ENCODE results near the gene HMGB4. TPM values are rescaled to one million over a fixed set of nuclear protein-coding genes. Genes with fewer than 3 reads are reported as not detected.

The HMGB4 gene, protein sequence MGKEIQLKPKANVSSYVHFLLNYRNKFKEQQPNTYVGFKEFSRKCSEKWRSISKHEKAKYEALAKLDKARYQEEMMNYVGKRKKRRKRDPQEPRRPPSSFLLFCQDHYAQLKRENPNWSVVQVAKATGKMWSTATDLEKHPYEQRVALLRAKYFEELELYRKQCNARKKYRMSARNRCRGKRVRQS
- total RNA-seq (2014; rRNA removed; shearing (Covaris generic)), result not detected in 2 replicates
- polyA plus RNA-seq (2015; cell fraction: cytosol; rRNA removed), result not detected in 2 replicates
- not detected in 2 replicates for polyA plus RNA-seq (2015; cell fraction: nucleus; rRNA removed)

DNA sequence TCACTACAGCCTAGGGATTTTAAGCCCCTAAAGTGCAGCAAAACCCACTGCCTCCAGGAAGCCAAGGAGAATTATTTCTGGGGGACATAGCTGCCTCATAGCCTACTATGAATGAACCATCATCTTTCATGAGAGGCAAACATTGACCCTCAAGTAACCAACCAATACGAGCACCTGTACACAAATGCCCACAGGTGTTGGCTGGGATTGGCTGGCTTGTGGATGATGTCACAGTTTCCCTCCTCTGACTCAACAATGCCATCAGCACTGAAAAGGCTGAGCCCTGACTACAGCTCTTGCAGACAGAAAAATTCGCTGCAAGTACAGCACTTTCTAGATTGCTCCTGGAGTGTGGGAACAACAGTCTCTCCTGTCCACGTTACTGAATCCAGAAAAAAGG is at the start of gene HMGB4:
HMGB4 (plus strand) TSS at position 301 of the 400 bp plus-strand sequence. CDS start 113 bp downstream, outside the sequence.
- DNase-seq (ENCODE audit: low read depth), result no peak

DNA sequence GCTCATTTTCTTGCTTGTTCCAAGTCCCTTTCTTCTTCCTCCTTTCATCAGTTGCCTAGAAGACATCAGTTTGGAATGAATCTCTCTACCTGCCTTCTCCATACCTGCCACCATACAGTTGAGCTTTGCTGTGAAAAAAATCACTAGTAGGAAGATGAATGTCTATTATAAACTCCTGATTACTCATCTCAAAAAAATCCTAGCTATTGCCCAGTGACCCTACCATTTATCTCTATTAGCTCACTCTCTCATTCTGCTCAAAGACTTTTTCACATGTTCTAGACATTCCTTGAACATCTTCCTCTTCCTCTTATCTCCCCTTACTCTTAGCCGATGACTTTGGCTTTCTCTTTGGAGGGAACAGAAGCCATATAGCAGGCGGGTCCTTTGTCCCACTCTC is 49.7 kb upstream of the HMGB4 start:
- DNase-seq (ENCODE audit: low read depth), result peak; percentile 43

- DNase-seq (ENCODE audit: low read depth), result peak; percentile 64
These were observed 48.8 kb upstream of the HMGB4 start for GRCh38 chr1:33815061-33815460.

GRCh38 chr1:33818071-33818470 is 45.8 kb upstream of the HMGB4 start:
- DNase-seq (ENCODE audit: low read depth), result no peak

DNA sequence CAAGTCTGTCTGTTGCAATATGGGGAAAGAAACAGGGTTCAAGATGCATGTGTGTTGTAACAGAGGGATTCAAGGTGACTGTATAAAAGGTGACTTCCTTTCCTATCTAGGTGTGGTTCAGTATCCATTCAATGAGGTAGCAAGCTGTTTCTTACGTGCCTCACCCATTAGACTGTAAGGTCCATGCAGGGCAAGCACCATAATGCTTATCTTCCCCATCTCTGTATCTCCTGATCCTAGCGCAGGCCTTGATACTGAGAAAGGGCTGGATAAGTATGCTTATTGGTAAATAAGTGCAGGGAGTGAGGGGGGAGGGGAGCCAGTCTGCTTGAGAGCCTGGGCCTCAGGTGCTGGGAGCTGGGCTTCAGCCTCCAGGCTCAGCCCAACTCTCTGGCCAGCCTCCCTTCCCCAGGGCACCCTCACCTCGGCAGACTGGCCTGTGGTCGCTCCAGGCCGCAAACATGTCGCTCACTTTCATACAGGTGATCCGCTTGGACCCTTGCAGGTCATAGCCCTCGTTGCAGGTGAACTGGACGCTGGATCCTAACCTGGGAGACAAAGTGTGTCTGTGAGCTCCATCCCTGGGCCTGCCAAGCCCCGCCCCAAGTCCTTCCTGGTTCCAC is 44.5 kb upstream of the HMGB4 start:
- DNase-seq (ENCODE audit: low read depth), result no peak

DNA sequence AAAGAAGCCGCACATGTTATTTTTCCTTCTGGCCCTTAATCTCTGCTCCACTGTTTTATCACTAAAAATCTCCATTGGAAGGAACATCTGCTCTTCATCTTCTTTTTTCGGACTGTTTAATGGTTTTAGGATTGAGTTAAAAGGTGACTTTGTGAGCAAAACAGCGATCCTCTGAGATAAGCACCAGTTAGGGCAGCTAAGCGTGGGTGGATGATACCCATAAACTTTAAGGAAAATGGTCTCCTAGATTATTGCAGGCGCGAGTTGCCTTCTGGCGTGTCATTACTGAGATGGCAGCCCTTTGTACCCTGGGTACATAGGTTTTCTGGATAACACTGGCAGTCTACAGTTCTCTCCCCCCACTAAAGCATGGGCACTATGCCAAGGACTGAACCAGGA is 44.0 kb upstream of the HMGB4 start:
- no peak for DNase-seq (ENCODE audit: low read depth)

DNA sequence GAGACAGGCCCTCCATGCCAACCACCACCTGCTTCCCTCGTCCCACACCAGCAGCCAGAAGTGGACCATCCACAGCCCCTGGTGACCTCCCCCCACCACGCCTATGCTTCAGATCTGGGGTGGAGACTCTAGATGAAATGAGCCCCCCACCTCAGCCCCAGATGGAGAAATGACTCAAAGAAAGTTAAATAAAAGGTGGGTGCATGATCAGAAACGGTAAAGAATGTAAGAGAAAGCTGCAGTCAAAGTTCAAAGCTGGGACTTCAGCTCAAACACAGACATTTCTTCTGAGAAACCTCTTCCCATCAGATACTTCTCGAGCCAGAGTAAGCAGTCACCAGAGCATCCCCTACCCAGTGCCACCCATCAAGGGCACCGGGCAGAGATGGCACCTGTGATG is 43.1 kb upstream of the HMGB4 start:
- DNase-seq (ENCODE audit: low read depth), result no peak

DNA sequence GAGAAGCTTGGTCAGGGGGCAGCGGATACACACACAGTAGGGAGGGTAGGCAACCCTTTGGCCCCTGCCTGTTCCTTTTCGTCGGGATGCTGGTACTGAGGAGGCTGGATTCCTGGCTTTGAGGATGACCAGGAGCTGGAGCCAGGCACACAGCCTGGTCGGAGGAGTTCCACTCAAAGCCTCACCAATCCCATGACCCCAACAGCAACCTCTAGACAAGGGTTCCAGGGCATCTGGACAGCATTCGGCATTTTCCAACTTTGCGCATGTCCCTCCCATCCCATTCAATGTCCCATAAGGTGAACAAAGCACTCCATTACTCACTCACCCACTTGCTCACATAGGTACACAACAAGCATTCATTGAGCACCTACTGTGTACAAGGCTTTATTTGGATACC is 42.6 kb upstream of the HMGB4 start:
- no peak for DNase-seq (ENCODE audit: low read depth)

GRCh38 chr1:33822396-33822795 is 41.5 kb upstream of the HMGB4 start:
- no peak for DNase-seq (ENCODE audit: low read depth)

- no peak for DNase-seq (ENCODE audit: low read depth)
These were observed 40.5 kb upstream of the HMGB4 start for GRCh38 chr1:33823401-33823800.

DNA sequence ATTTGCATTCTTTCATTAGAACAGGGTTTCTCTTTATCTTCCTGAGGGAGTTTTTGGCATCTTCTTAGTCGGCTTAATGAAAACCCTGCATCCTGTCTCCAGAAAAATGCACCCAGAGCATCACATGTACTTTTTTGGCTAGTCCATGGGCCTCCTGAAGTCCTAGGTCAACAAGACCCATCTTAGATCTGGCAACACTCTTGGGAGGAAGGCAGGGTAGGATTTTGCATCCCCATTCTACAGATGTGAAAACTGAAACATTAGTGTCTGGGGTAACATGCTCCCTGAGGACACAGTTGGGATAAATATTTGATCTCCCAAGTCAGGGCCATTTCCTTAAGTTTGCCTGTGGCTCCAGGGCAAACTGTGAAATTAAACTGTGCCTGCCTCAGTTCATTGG is 40.0 kb upstream of the HMGB4 start:
- DNase-seq (ENCODE audit: low read depth), result no peak

GRCh38 chr1:33824321-33824720 is 39.6 kb upstream of the HMGB4 start:
- DNase-seq (ENCODE audit: low read depth), result no peak

GRCh38 chr1:33824971-33825370 is 38.9 kb upstream of the HMGB4 start:
- no peak for DNase-seq (ENCODE audit: low read depth)

DNA sequence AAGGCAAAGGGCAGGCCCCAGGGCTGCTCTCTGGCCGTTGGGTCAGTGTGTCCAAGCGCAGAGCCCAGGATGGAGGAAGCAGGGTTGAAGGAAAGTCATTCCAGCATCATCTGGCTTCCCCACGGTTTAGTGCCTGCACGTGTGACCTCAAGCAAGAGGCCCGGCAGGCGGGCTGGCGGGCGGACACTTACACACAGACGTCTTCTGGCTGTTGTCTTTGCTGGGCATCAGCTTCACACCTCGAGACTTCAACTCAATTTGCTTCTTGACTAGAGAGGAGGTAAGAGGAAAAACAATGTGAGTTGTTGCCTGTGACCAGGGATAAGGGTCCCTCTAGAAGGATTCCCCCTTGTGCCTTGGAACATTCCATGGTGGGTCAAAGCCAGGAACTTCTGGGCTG is 38.4 kb upstream of the HMGB4 start:
- DNase-seq (ENCODE audit: low read depth), result no peak

- no peak for DNase-seq (ENCODE audit: low read depth)
These were observed 37.6 kb upstream of the HMGB4 start for GRCh38 chr1:33826311-33826710.

- DNase-seq (ENCODE audit: low read depth), result no peak
These were observed 37.2 kb upstream of the HMGB4 start for GRCh38 chr1:33826711-33827110.

GRCh38 chr1:33828059-33828458 is 35.8 kb upstream of the HMGB4 start:
- no peak for DNase-seq (ENCODE audit: low read depth)

DNA sequence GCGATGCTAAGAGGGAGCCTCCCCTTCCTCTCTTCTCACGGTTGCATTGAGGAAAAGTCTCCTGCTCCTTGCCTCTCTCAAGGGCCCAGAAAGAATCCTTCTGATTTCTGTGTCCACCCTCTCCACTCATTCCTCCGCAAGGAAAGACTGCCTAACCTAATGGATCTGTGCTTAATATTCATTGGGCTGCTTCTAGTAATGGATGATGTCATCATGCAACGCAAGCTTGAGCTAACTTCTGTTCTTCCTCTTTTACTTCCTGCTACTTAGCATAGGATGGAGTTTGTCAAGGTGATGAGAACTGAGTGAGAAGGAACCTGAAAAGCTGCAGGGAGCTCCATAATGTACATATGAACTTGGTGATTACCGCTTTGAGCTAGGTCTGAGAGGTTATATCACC is 35.2 kb upstream of the HMGB4 start:
- DNase-seq (ENCODE audit: low read depth), result no peak

DNA sequence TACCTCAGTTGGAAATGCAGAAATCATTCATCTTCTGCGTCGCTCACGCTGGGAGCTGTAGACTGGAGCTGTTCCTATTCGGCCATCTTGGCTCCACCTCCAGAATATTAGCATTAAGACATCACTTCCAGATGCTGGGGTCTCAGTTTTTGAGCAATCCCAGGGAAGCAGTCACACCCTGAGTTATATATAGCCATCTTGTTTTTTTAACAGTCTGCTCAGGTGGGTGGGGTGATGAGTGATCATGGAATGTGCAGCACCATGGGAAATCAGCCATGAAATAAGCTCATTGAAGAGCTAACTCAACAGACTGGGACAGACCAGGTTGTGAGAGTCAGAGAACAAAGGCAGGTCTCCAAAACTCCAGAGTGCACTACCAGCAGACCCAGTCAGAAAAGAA is 27.0 kb upstream of the HMGB4 start:
- no peak for DNase-seq (ENCODE audit: low read depth)

- DNase-seq (ENCODE audit: low read depth), result no peak
These were observed 26.2 kb upstream of the HMGB4 start for GRCh38 chr1:33837635-33838034.

GRCh38 chr1:33841494-33841893 is 22.4 kb upstream of the HMGB4 start:
- no peak for DNase-seq (ENCODE audit: low read depth)

DNA sequence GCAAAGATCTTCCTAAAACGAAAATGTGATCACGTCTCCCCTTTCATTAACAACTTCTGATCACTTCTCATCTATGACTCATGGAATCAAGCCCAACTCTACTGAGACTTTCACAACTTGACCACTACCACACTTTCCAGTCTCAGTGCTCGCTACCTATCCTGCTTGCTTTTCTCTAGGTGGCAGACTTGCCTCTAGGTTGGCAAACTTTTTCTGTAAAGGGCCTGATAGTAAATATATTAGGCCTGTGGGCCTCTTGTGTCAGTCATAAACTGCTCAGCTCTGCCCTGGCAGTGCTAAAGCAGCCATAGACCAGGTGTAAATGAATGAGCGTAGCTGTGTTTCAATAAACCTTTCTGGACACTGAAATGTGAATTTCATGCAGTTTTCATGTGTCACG is 21.5 kb upstream of the HMGB4 start:
- DNase-seq (ENCODE audit: low read depth), result no peak

GRCh38 chr1:33844166-33844565 is 19.7 kb upstream of the HMGB4 start:
- DNase-seq (ENCODE audit: low read depth), result no peak
